HL-60/S4 (cell line): ENCODE data around the gene IFTAP.

Experiments used
- in situ Hi-C: fragments of 300-500 bp; cut with MboI; formaldehyde crosslinking; loops from 2 replicates; pipeline ENCODE4 v1.14.3; 2022; ENCODE audit warnings: low sequenced_read_pairs

IFTAP gene

DNA sequence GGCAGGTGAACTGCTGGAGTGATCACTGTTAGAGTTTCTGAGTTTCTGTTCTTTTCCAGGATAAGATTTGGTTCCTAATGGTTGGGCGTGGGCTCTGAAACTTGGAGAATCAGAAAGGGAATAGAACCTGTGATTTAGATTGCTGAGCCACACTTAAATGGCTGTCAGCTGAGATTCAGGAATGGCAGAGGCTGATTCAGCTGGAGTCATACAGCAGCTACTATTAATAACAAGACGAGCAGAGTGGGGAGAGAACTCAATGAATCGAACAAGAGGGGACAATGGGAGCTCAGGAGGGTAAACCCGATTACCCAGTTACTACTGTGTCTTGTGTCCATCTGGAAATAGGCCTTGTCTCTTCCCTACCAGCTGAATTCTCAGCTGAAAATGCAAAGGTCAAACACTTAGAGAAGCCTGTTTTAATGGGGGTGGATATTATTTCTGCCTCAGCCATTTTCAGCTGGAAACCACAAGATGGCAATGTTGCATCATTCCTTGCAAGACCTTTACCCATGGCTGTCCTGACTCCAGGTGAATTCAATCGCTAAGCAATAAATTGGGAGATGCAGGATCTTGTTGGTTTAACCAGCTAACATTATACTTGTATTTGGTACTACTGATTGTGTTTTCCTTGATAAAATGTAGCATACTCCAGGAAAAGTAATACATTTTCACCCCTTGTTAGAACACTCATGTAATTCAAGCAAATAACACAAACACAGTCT is 108.2 kb downstream of the IFTAP start:
- in situ Hi-C loops = no loop called here

- in situ Hi-C loops = no loop called here
Observed at GRCh38 chr11:36703055-36703404, 108.7 kb downstream of the IFTAP start.
